Measurements from ENCODE around the gene ATAD1.

GRCh38 chr10:87860816-87861403, 42.9 kb upstream of the ATAD1 start:
- TF ChIP-seq CTCF (conservative IDR thresholded peaks at IDR 0.05; ENCODE audit: low read depth, low read length) (no peak), EZH2 (IDR thresholded peaks at IDR 0.05; ENCODE audit: borderline replicate concordance, low read depth, low read length, poor library complexity, severe bottlenecking) (no peak)
